ENCODE measurements around the gene ILKAP.

The ILKAP gene

DNA sequence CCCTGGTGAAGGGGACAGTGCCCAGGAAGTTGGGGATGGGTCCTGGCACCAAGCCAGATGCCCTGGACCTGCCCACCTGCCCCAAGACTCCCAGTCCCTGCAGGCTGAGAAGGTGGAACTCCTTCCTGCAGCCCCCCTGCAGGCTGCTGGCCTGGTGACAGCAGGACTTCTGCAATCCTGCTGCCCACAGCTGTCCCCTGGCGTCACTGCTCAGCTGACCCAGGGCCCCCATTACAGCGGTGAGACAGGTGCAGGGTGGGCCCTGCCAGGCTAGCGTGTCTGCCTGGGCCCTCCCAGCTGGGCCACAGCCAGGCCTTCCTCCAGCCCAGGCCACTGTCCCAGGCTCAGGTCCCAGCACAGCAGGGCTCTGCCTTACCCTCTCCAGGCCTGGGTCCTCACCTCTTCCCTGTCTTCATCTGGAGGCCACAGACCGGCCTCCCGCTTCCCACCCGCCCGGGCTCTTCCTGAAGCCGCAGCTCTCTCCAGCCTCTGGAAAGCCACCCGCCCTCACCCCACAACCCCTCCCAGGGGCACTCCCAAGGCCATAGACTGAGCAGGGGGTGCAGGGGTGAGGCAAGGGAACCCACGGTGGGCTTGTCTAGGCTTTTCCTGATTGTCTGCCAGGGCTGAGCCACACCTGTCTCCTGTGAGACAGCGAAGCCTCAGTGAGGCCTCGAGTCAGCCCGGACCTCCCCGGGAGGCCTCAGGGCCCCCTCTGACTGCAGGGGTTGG, 53.5 kb downstream of the ILKAP start:
- DNase-seq, result no peak

DNA sequence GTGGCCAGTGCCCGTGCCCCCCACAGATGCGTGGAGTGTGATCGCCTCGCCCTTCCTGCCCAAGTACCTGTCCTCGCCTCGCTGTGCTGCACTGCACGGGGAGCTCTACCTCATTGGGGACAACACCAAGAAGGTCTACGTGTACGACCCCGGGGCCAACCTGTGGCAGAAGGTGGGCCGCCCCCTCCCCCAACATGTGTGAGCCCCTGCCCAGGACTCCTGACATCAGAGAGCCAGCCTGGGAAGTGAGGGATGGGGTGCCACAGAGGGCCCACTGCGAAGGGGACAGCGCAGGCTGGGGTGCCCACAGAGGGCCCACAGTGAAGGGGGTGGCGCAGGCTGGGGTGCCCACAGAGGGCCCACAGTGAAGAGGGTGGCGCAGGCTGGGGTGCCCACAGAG, 54.5 kb downstream of the ILKAP start:
- no peak for DNase-seq

DNA sequence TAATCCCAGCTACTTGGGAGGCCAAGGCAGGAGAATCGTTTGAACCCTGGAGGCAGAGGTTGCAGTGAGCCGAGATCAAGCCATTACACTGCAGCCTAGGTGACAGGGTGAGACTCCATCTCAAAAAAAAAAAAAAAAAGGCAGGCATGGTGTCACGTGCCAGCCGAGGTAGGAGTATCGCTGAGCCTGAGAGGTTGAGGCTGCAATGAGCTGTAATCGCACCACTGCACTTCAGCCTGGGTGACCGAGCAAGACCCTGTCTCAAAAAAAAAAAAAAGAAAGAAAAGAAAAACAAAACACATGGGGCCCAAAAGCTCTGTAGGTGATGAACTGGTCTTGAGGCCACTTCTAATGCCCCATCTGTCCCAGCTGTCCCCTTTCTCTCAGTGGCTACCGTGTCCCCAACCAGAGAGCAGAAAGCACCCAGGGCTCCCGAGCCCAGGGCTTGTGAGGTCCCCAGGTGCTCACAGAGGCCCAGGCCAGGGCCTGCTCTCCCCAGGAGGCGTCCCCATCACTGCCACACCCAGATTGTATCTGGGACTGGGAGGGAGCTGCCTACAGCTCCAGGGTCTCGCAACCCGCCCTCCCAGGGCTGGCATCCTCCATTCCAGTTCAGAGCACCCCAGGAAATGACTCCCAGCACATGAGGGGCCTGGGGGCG, 56.5 kb downstream of the ILKAP start:
- no peak for DNase-seq

DNA sequence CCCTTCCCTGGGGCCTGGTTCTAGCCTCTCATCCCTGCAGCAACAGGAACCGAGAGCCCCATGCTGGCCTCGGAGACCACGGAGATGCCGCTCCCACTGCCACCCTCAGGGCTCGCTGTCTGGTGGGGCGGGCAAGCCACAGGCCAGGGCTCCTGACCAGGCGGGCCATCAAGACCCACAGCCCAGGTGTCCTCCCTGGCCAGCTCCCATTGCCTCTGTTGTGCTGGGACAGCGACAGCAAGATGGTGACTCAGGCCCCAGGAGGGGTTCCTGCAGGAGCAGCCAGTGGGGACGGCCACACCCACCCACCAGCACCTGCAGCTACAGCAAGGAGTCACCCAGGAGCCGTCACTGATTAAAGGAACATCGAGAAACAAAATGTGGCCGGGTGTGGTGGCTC, 57.6 kb downstream of the ILKAP start:
- no peak for DNase-seq

DNA sequence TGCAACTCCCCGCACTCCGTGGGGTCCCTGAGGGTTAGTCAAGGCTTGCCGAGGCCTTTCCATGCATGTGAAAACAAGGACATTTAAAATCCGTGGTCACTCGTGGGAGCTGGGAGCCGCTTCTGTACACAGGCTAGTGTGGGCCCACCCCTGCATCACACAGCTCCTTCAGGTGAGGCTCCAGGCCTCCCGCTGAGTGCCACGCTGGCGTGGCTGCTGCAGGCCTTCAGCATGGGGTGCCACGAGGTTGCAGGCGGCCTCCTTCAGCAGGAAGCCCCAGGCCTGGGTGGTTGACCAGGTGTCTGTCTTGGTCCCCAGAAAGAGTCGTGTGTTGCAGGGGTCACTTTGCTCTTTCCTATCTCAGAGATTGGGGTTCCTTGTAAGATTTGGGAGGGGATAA, 58.4 kb downstream of the ILKAP start:
- DNase-seq, result no peak

DNA sequence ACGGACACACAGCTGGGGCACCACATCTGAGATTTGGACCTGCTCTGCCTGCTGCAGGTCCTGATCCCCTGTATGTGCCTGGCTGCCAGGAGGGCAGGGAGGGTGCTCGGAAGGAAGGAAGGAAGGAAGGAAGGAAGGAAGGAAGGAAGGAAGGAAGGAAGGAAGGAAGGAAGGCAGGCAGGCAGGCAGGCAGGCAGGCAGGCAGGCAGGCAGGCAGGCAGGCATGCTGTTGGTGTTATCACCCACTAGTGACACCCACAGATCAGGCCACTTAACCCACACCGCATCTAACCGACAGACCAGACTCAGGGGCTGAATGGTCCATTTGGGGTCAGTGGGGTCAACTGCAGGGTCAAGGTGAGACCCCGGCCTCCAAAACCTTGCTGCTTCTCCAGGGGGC, 59.2 kb downstream of the ILKAP start:
- DNase-seq, result no peak

DNA sequence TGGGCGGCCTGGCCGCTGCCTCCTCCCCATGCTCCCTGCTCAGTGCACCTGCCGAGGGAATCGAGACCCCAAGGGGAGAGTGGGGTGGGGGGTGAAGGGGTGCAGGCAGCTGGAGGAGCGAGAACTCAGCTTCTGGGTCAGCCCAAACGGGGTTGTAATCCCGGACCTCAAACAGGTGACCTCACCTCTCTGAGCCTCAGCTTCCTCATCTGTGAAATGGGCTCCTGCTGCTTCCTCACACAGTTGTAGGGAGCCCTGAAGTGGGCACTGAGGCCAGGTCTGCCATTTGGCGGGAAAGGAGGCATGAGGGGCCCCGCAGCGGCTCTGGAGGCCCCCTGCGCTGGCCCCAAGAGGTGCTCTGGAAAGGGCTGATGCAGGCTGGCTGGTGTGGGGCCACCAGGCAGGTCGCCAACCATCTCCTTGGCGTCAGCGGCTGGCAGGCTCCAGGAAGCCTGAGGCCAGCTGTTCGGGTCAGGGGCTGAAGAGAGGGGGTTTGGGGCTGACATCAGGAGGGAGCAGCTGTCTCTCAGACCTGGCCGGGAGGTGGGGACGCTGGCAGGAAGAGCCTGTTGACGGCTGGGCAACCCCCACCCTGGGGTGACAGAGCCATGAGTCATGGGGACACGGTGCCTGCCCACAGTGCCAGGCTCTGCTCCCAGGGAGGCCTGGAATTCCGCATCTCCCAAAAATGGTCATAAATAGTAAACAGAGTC, 60.1 kb downstream of the ILKAP start:
- no peak for DNase-seq

DNA sequence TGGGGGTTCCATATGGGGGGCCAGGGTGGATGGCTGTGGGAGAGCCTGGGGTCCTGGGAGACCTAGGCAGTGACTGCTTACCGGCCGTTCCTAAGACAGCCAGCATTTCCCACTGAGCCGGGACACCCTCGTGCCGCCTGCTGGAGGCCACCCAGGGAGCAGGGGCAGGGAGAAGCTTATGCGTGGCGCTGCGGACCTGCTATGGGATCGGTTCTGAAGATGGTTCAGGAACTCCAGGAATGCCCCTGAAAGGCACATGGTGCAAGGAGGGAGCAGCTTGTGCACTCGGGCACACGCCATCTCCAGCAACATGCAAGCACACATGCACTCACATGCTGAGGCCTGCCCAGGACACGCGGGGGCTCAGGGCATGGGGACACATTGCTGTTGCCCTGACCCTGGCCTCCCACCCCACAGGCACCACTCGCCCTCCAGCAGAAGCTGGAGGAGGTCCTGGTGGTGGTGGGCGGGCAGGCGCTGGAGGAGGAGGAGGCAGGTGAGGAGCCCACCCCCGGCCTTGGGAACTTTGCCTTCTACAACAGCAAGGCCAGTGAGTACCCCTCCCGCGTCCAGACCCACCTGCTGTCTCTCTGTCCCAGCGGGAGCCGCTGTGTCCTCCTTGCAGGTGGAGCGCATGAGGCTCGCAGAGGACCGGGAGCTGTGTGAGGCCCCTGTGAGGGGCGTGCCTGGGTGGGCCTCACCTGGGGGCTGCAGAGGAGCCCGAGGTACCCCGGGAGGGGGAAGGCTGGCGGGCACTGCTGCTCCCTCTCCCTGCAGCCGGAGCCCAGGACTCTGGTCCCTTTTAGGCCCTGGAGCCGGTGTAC, 60.9 kb downstream of the ILKAP start:
- no peak for DNase-seq

DNA sequence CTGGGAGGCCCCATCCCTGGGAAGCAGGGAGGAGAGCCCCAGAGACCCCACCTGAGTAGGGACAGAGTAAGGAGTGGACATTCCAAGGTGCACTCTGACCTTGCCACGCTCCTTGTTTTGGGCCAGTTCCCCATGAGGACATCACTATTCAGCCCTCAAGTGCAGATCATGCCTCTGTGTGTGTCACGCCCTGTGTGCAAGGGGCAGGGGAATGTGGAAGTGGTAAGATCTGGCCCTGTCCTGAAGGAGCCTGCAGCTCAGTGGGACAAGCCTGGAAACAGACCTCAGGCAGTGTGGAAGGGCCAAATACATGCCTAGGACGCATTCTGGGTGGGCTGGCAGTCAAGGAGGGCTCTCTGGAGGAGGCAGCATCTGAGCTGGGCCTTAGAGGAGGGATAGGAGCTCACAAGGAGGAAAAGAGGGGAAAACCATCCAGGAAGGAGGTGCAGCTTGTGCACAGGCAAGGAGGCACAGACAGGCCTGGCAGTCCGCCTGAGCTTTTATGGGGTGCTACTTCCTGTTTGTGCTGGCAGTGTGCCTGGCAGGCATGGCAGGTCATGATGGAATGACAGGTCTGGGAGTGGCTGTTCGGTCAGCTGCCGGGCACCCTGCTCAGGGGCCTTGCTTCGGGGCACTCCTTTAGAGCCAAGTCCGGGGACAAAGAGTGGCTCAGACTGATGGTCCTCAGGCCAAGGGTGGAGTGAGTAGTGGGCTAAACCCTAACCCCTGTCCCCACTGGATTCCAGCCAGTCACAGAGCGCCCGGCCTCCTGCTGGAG, 61.8 kb downstream of the ILKAP start:
- peak; percentile 34 for DNase-seq

DNA sequence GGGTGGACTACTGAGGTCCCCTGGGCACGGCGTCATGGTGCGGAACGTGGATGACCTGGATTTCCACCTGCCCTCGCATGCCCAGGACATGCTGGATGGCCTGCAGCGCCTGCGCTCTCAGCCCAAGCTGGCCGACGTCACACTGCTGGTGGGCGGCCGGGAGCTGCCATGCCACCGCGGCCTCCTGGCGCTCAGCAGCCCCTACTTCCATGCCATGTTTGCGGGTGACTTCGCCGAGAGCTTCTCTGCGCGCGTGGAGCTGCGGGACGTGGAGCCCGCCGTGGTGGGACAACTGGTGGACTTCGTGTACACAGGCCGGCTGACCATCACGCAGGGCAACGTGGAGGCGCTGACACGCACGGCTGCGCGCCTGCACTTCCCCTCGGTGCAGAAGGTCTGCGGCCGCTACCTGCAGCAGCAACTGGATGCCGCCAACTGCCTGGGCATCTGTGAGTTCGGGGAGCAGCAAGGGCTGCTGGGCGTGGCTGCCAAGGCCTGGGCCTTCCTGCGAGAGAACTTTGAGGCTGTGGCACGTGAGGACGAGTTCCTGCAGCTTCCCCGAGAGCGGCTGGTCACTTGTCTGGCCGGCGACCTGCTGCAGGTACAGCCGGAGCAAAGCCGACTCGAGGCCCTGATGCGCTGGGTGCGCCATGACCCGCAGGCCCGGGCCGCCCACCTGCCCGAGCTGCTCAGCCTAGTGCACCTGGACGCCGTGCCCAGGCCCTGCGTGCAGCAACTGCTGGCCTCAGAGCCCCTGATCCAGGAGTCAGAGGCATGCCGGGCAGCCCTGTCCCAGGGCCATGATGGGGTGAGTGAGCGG, 62.6 kb downstream of the ILKAP start:
- no peak for DNase-seq

DNA sequence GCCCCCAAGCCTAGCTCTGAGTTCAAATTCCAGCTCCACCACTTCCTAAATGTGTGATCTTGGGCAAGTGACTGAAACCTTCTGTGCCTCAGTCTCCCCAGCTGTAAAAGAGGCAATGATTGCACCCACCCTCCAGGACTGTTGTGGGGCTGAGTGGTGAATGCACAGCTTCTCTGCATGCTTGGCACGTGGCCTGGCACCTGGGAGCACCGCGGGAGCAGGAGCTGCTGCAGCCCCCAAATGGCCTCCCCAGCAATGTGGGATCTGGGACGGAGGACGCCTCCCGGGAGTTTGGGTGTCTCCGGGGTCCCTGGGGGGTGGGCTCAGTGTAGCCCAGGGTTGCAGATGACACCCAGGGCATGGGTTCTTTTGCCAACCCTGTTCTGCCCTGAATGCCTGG, 63.5 kb downstream of the ILKAP start:
- no peak for DNase-seq

DNA sequence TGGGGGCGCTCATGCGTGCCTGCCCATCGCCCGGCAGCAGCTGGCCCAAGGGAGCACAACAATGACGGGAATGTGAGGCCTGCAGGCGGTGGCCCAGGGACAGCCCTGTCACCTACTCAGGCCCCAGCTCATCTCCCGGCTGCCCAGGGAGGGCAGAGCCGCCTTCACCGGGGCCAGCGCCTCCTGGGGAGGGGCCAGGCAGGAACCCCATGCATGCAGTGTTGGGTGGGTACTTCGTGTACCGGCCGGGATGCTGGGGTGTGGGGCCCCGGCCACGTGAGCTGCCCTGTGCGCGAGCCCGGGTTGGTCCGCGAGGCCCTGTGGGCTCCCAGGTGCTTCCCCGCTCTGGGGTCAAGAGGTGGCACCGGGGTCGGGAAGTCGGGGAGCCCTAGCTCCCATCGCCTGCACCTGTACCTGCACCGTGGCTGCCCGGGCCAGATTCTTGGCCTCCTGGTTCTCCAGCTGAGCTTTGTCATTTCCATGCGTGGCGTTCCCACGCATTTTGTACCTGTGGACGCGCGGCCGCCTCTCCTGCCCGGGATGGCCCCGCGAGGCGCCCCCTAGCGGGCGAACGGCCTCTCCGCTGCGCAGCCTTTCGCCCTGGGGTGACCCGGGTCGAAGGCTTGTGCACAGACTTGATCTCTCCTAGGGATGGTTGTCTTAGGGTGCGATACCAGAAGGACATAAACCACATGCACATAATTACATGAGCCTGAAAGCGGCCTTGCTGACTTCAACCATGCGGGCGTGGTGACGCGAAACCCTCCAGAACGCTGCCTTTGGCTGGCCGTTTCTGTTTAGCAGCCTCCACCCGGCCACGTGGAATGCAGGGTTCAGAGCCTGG, 64.1 kb downstream of the ILKAP start:
- no peak for DNase-seq

DNA sequence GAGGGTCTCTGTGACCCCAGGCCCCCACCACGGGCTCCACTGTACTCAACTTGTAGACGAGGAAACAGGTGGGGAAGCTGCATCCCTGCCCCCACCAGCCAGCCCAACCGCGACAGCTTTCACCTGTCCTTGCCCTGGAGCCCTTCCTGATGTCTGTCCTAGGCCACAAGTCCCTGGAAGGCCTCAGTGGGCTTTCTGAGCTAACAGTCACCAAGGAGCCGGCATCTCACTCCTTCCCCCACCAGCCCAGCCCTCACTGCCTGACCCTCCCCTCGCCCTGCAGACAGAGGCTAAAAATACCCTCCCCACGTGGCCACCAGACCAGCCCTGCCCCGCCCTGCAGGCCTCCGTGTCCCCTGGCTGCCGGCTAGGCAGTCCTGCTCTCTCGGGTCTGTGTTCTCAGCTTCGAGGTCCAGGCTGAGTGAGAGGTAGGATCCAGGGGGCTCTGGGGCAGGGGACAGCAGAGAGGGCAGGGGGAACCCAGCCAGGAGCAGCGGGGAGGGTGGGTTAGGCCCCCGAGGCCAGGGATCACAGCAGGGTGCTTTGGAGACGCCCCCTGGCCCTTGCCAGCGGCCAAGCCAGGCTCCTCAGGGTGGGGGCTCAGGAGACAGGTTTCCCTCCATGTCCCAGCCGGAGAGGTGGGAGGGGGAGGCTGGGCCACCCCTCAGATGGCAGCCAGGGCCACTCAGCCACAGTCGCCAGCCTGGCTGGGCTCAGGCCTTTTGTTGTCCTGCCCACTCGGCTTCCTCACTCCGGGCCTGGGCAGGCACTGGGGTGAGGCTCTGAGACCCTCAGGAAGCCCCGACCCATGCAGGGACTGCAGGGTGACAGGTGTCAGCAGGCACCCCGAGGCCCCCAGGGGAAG, 64.9 kb downstream of the ILKAP start, which contains the start of gene KLHL30:
KLHL30 (plus strand) TSS at position 338 of the 865 bp plus-strand sequence. CDS start 2,087 bp downstream, outside the sequence.
- no peak for DNase-seq

DNA sequence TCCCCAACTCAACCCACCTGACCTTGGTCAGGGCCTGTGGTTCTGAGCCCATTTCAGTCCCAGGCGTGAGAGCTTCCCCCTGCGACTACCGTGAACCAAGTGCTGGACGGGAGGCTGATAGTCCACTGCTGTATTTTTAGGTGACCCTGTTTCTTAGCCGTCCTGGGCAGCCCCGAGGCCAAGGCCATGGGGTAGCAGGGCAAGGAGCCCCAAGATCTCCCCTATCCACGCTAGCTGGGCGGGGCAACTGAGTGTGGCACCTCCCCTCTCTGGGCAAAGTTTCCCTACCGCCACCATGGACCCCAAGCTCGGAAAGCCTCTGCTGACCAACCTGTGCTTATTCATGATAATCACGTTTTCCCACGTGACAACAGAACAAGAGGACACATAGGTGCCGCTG, 65.6 kb downstream of the ILKAP start:
- no peak for DNase-seq

DNA sequence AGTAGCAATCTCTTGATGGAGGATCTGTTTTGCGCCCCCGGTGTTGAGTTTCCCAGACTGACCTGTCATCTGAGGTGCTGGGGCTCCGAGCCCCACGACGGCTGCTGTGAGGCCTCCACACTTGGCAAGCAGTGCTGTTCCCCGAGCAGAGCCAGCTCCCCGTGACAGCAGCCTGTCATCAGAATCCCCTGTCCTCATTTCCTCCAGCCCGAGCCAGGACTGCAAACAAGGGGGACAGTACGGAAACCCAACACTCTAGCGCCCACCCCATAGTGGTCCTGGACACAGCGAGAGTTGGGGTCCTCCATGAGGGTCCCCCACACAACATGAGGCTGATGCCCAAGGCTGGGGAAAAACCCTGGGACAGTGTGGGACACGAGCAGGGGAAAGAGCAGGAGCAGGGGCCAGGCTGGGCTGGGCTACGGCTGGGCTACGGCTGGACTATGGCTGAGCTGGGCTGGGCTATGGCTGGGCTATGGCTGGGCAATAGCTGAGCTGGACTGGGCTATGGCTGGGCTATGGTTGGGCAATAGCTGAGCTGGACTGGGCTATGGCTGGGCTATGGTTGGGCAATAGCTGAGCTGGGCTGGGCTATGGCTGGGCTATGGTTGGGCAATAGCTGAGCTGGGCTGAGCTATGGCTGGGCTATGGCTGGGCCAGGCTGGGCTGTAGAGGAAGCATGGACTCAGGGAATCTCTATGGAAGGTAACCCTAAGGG, 66.5 kb downstream of the ILKAP start:
- no peak for DNase-seq

DNA sequence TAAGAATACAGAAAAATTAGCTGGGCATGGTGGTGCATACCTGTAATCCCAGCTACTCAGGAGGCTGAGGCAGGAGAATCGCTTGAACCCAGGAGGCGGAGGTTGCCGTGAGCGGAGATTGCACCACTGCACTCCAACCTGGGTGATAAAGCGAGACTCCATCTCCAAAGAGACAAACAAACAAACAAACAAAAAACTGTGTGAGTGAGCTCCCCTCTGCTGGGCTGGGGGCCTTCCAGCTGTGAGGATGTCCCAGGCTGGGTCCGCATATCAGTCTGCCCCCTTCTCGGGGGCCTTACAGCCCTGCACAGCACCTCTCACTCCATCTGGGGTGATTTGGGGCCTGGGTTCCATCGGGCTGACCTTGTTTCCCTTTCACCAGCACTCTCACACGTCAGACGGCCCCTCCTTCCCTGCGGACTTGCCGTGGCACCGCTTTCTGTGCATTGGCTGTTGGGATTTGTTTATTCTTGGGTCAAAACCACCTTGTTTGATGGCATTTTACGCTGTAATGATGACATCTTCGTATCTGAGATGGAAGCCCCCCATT, 67.8 kb downstream of the ILKAP start:
- no peak for DNase-seq

DNA sequence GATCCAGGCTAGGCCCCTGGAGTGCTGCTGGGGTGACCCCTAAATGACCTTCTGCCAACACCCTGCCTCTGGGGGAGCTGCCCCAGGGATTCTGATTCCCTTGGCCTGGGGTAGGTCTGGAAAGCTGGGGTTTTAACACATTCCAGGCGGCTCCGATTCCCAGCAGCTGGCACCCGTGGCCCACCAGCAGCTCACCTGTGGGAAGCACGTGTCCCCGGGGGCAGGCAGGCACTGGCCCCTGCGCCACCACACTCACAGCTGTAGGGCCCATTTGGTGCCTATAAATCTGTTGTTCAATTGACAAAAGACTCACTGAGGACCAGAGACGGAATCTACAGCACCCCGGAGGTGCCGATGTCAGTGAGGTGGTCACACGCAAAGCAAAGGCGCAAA, 69.1 kb downstream of the ILKAP start:
- no peak for DNase-seq

All from NCI-H774 (cell line).